Measurements from ENCODE around the gene SMTNL1.

DNA sequence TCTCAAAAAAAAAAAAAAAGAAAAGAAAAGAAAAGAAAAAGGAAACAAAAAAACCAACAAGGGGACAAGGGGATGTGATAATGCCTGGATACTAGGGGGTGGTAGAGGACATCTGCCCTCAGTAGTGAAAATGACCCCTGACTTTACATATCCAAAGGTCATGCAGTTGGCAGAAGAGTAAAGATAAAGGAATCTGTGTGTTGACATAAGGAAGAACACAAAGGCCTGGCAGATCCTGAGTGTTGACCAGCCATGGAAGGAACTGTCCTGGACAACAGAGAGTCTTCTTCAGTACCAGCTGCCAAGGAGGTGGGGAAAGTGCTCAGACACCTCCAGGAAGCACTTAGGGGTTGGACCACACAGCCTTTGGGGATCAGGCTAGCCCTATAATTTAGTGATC, 34.5 kb upstream of the SMTNL1 start:
- TF ChIP-seq CTCF (IDR thresholded peaks at IDR 0.05) (no peak), POLR2A (IDR thresholded peaks at IDR 0.05) (no peak)

All from body of pancreas (tissue), 4 donors.